Tibial artery (tissue), 4 donors: ENCODE measurements around the gene TSHZ1.

Source experiments
- DNase-seq, 2 donors: peaks; one replicate each; pipeline ENCODE4 v3.0.0-alpha.2; 2019
- H3K27ac ChIP-seq, 2 donors: fragments of 200-600 bp; sonication (generic) in 1 of 2; 1 replicate in 1 of 2; 2 replicates in 1 of 2; pipeline ENCODE4 v1.5.1; 2018 to 2019; ENCODE audit warnings: mild to moderate bottlenecking in 1 of 2
- H3K27me3 ChIP-seq, 2 donors: fragments of 200-600 bp; sonication (generic) in 1 of 2; one replicate each; pipeline versions ENCODE4 v1.5.1 to v1.6.0; 2016 to 2019
- H3K36me3 ChIP-seq, 3 donors: fragments of 200-600 bp; sonication (generic) in 2 of 3; one replicate each; pipeline ENCODE4 v1.5.1; 2016 to 2019; ENCODE audit warnings: mild to moderate bottlenecking in 2 of 3
- H3K4me1 ChIP-seq, 4 donors: fragments of 200-600 bp; sonication (generic) in 2 of 4; 1 replicate in 3 of 4; 2 replicates in 1 of 4; pipeline ENCODE4 v1.5.1; 2016 to 2019
- H3K4me3 ChIP-seq, 2 donors: fragments of 200-600 bp; sonication (generic) in 1 of 2; 1 replicate in 1 of 2; 2 replicates in 1 of 2; pipeline ENCODE4 v1.5.1; 2018 to 2019; ENCODE audit warnings: mild to moderate bottlenecking in 2 of 2
- H3K9me3 ChIP-seq, 3 donors: fragments of 200-600 bp; sonication (generic) in 1 of 3; one replicate each; pipeline ENCODE4 v1.5.1; 2016 to 2019
- intact Hi-C: fragments of 100-400 bp; cut with DNase I; formaldehyde crosslinking; loops from one replicate; pipeline ENCODE4 v1.15.0; 2023; ENCODE audit warnings: low total_unique reads
- TF ChIP-seq, protein P1 (sequence below), 2 experiments: fragments of 200-600 bp in 1 of 2; fragments of 450-650 bp in 1 of 2; IDR thresholded peaks; one replicate each; pipeline ENCODE4 v1.5.1; 2017 to 2019; ENCODE audit warnings: antibody characterized with exemption in 2 of 2, mild to moderate bottlenecking in 1 of 2, moderate library complexity in 1 of 2

The TSHZ1 gene

DNA sequence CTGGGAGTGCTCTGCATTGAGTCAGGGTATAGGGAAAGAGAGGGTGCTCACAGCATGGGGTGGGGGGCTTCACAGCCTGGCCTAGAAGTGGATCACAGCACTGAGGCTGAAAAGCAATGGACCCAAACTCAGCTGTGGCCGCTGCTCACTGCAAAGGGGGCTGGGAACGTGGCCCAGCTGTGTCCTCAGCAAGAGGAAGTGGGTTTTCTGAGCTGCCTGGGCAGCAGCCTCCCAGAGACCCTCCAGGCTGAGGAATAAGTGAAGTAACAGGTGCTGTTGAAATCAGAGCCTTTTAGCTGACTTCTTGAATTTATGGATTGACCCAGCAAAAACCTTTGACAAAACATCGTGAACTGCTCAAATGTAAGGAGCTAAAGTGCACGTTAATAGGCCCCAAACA lies 36.9 kb upstream of the TSHZ1 start:
- Histone ChIP-seq H3K4me1 (no peaks in the 10 kb centered on the region), H3K36me3 (no peaks in the 10 kb centered on the region), H3K27ac (no peak overlapping the region), H3K27me3 (no peaks in the 10 kb centered on the region), H3K4me3 (no peak overlapping the region), H3K9me3 (peaks cover 0 to 22% (median 6%) of the 10 kb centered on the region in 3 donors)
- TF ChIP-seq, protein P1, sequence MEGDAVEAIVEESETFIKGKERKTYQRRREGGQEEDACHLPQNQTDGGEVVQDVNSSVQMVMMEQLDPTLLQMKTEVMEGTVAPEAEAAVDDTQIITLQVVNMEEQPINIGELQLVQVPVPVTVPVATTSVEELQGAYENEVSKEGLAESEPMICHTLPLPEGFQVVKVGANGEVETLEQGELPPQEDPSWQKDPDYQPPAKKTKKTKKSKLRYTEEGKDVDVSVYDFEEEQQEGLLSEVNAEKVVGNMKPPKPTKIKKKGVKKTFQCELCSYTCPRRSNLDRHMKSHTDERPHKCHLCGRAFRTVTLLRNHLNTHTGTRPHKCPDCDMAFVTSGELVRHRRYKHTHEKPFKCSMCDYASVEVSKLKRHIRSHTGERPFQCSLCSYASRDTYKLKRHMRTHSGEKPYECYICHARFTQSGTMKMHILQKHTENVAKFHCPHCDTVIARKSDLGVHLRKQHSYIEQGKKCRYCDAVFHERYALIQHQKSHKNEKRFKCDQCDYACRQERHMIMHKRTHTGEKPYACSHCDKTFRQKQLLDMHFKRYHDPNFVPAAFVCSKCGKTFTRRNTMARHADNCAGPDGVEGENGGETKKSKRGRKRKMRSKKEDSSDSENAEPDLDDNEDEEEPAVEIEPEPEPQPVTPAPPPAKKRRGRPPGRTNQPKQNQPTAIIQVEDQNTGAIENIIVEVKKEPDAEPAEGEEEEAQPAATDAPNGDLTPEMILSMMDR (IDR thresholded peaks at IDR 0.05): no peak
- intact Hi-C loops: no loop called here
- DNase-seq: no peak

DNA sequence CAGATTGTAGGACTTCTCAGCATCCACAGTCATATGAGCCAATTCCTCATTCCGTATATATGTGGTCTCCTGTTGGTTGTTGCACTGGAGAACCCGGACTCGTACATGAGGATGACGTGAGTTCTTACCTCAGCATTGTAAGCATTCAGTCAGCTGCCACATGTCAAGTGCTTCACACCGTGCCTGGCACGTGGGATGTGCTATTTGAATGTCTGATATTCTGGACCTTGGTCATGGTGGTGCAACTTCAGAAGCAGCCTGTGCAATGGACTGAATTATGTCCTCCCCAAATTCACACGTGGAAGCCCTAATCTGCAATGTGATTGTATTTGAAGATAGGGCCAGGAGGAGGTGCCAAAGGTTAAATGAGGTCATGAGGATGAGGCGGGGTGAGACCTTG lies 33.7 kb upstream of the TSHZ1 start:
- TF ChIP-seq, protein P1 (IDR thresholded peaks at IDR 0.05): no peak
- DNase-seq: no peak
- peaks cover 0 to 23% (median 0%) of the 10 kb centered on the region in 3 donors for H3K9me3 ChIP-seq
- H3K27ac ChIP-seq: no peak overlapping the region
- intact Hi-C loops: no loop called here
- no peaks in the 10 kb centered on the region for H3K36me3 ChIP-seq
- no peaks in the 10 kb centered on the region for H3K4me1 ChIP-seq
- no peak overlapping the region for H3K4me3 ChIP-seq
- no peaks in the 10 kb centered on the region for H3K27me3 ChIP-seq

DNA sequence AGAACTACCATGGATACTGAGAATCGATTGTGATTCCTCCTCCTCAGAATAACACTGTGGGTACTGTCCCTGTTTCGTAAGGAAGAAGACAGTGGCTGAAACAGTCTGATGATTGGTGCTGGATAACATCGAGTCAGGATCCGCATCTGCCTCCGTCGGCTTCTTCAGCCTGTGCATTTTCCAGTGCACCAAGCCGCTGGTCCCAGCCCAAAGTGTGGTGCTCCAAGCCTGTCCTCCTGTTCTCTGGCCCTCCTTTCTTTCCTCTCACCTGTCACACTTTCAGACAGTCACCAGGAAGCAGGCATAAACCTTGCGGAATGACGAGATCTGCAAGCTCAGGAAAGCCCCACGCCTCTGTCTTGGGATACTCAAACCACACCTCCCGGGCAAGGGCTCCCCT lies 32.2 kb upstream of the TSHZ1 start:
- Histone ChIP-seq H3K9me3 (peaks cover 0 to 29% (median 3%) of the 10 kb centered on the region in 3 donors), H3K4me1 (no peaks in the 10 kb centered on the region), H3K36me3 (no peaks in the 10 kb centered on the region), H3K27ac (no peak overlapping the region), H3K4me3 (no peak overlapping the region), H3K27me3 (no peaks in the 10 kb centered on the region)
- TF ChIP-seq, protein P1 (IDR thresholded peaks at IDR 0.05): no peak
- DNase-seq: no peak
- intact Hi-C loops: no loop called here

DNA sequence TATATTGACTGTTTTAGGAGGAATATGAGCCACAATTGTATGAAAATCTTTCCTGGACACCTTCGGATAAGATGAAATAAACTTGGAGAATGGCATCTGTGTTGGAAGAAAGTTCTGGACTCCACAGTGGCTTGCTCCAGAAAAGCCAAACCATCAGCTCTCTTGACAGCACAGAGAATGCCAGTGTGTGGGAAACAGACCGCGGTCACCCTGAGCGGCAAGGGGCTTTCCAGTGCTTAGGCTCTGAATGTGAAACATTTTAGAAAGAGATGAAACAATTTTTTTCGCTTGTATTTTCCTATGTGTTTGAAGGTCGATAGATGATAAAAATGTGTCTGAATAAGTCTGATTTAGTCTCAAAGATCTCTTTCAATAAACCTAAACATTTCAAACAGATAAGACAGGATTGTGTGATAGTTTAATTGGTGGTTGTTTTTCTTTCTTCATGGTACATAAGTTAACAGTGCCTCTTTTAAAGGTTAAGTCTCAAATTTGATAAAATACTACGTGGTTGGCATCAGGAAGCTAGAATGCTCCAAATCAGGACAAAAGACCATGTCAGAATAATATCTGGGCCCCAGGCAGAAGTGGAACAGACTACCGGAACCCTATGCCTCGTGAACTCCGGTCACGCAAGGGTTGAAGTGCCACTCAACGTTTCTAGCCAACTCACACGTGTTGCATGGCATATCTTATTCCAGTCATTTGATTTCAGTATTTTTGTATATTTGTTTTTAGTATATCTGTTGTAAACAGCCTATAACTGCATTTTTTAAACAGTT lies 30.6 kb upstream of the TSHZ1 start:
- no peaks in the 10 kb centered on the region for H3K36me3 ChIP-seq
- peaks cover 0 to 13% (median 4%) of the 10 kb centered on the region in 3 donors for H3K9me3 ChIP-seq
- H3K4me1 ChIP-seq: no peaks in the 10 kb centered on the region
- no peak overlapping the region for H3K4me3 ChIP-seq
- no peak for DNase-seq
- H3K27ac ChIP-seq: no peak overlapping the region
- TF ChIP-seq, protein P1 (IDR thresholded peaks at IDR 0.05): no peak
- intact Hi-C loops: no loop called here
- no peaks in the 10 kb centered on the region for H3K27me3 ChIP-seq

DNA sequence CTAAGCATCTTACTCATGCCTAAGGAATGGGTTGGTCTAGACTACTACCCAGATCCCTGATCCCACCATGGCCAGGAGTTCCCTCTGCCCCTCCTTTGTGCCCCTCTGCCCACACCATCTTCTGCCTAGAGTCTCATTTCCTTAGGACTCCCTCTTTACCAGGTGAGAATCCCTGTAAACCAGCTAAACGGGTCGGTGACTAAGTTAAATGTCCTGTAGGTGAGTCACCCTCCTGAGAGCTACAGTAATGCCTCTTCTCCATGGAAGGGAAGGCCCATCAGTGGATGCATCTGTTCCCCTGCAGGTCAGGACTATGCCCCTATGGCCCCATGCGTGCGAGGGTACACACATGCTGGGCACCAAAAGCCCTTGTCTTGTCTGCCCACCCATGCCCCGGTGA lies 27.1 kb upstream of the TSHZ1 start:
- TF ChIP-seq, protein P1 (IDR thresholded peaks at IDR 0.05): no peak
- no peak for DNase-seq
- Histone ChIP-seq H3K36me3 (no peaks in the 10 kb centered on the region), H3K27me3 (no peaks in the 10 kb centered on the region), H3K27ac (no peak overlapping the region), H3K4me3 (no peak overlapping the region), H3K9me3 (peaks cover 0 to 7% (median 4%) of the 10 kb centered on the region in 3 donors), H3K4me1 (no peaks in the 10 kb centered on the region)
- intact Hi-C loops: no loop called here
